Measurements from ENCODE around the gene TFDP1.

- TF ChIP-seq CTCF (conservative IDR thresholded peaks at IDR 0.05; ENCODE audit: low read length) (no peak), EZH2phosphoT487 (IDR thresholded peaks at IDR 0.05; ENCODE audit: borderline replicate concordance, low read depth, low read length) (no peak)
These were observed 8.0 kb upstream of the TFDP1 start for GRCh38 chr13:113576597-113576996.
